GM12878 (cell line): ENCODE measurements around the gene CACNA2D1. TPM values are rescaled to one million over a fixed set of nuclear protein-coding genes. Genes with fewer than 3 reads are reported as not detected.
A peak's percentile ranks its signal among the peaks of the same experiment; 100 is the strongest.

Source experiments
- ATAC-seq: fragments of 200-7000 bp; cut with Tn5 transposase; 3 replicates; pipeline ENCODE4 v1.9.1; 2020; ENCODE audit warnings: mild to moderate bottlenecking, moderate library complexity
- BruUV-seq: library from RNA; stranded (reverse); fragments of 400-500 nt; replicated peaks from 2 replicates; lab custom pipeline; 2021; lab: Mats Ljungman, UMichigan
- CTCF ChIA-PET: fragments of 300-600 bp; sonication (Branson Sonifier 250); formaldehyde crosslinking; extraction: SDS; loops from one replicate; lab custom pipeline; 2021; ENCODE audit warnings: inconsistent platforms; lab: Yijun Ruan, JAX
- POLR2A ChIA-PET: fragments of 350-600 bp; formaldehyde crosslinking; extraction: SDS; loops from one replicate; lab custom pipeline; 2021; ENCODE audit warnings: inconsistent platforms; lab: Charles Lee
- RAD21 ChIA-PET: fragments of 300-600 bp; sonication (Branson Sonifier 250); formaldehyde crosslinking; loops from one replicate; lab custom pipeline; 2023; ENCODE audit warnings: antibody characterized with exemption; ENCODE audit not compliant: unreplicated experiment; lab: Charles Lee
- SMC1A ChIA-PET: fragments of 300-600 bp; sonication (Branson Sonifier 250); formaldehyde crosslinking; loops from one replicate; lab custom pipeline; 2023; ENCODE audit not compliant: unreplicated experiment, uncharacterized antibody; lab: Charles Lee
- DNase-seq: peaks from one replicate; pipeline ENCODE4 v3.0.0-alpha.2; 2011; ENCODE audit warnings: low read depth, low spot score
- FAIRE-seq: peaks from 3 replicates; lab custom pipeline; 2011; peaks lifted over from hg19 to GRCh38; lab: Jason Lieb, UNC
- H2AFZ ChIP-seq: 2 replicates; pipeline ENCODE4 v1.6.0; 2011; ENCODE audit warnings: low read depth, low read length, control low read depth; ENCODE audit not compliant: control insufficient read depth
- H3K27ac ChIP-seq: 2 replicates; pipeline ENCODE4 v1.5.1; 2011; ENCODE audit warnings: control low read depth; ENCODE audit not compliant: control insufficient read depth, insufficient read depth
- H3K27me3 ChIP-seq, 2 experiments: replicated peaks in 1 of 2; 2 replicates each; pipeline versions ENCODE4 v1.6.0 to v1.6.1; 2011; ENCODE audit warnings: low read length in 1 of 2; ENCODE audit not compliant: control insufficient read depth in 2 of 2, insufficient read depth in 2 of 2
- H3K36me3 ChIP-seq, 2 experiments: 2 replicates each; pipeline ENCODE4 v1.5.1; 2011; ENCODE audit warnings: low read length in 1 of 2; ENCODE audit not compliant: control insufficient read depth in 2 of 2, insufficient read depth in 2 of 2
- H3K4me1 ChIP-seq: 2 replicates; pipeline ENCODE4 v1.6.1; 2011; ENCODE audit warnings: mild to moderate bottlenecking, low read length, moderate library complexity, mixed read lengths; ENCODE audit not compliant: control insufficient read depth, insufficient read depth
- H3K4me2 ChIP-seq: 2 replicates; pipeline ENCODE4 v1.6.0; 2011; ENCODE audit warnings: control low read depth; ENCODE audit not compliant: control insufficient read depth, insufficient read depth
- H3K4me3 ChIP-seq: fragments of 200-600 bp; sonication (generic); 2 replicates; pipeline ENCODE4 v1.5.1; 2016
- H3K79me2 ChIP-seq: 2 replicates; pipeline ENCODE4 v1.6.0; 2011; ENCODE audit warnings: low read length; ENCODE audit not compliant: control insufficient read depth, insufficient read depth
- H3K9ac ChIP-seq: 2 replicates; pipeline ENCODE4 v1.8.0; 2011; ENCODE audit warnings: low read length, control low read depth, mixed read lengths; ENCODE audit not compliant: control insufficient read depth, insufficient read depth
- H3K9me3 ChIP-seq: replicated peaks from 3 replicates; pipeline ENCODE4 v1.5.1; 2011; ENCODE audit warnings: mild to moderate bottlenecking, low read length; ENCODE audit not compliant: control insufficient read depth, insufficient read depth
- H4K20me1 ChIP-seq: 2 replicates; pipeline ENCODE4 v1.6.0; 2011; ENCODE audit not compliant: control insufficient read depth, insufficient read depth
- BACH1 ChIP-seq: fragments of 450-650 bp; IDR thresholded peaks from 2 replicates; pipeline ENCODE4 v1.6.1; 2017; ENCODE audit warnings: mild to moderate bottlenecking, borderline replicate concordance
- E4F1 ChIP-seq: fragments of 450-650 bp; IDR thresholded peaks from 2 replicates; pipeline ENCODE4 v1.6.1; 2018; ENCODE audit warnings: borderline replicate concordance, mild to moderate bottlenecking; ENCODE audit not compliant: partially characterized antibody
- MTA2 ChIP-seq: fragments of 450-650 bp; IDR thresholded peaks from 2 replicates; pipeline ENCODE4 v1.6.1; 2016; ENCODE audit warnings: low read depth, mild to moderate bottlenecking, moderate library complexity
- NR2C2 ChIP-seq: IDR thresholded peaks from 2 replicates; pipeline ENCODE4 v1.6.1; 2011; ENCODE audit warnings: borderline replicate concordance, low read depth; ENCODE audit not compliant: control insufficient read depth, insufficient read length
- POLR2AphosphoS2 ChIP-seq: IDR thresholded peaks from 2 replicates; pipeline ENCODE4 v1.6.1; 2011; ENCODE audit warnings: low read depth, mild to moderate bottlenecking, low read length, improper control_type of control experiment, moderate library complexity
- RFX5 ChIP-seq: IDR thresholded peaks from 2 replicates; pipeline ENCODE4 v1.6.1; 2011; ENCODE audit warnings: low read depth, low read length, improper control_type of control experiment
- SMARCA5 ChIP-seq: fragments of 450-650 bp; IDR thresholded peaks from 2 replicates; pipeline ENCODE4 v1.6.1; 2017; ENCODE audit warnings: mild to moderate bottlenecking
- SMC3 ChIP-seq: IDR thresholded peaks from 2 replicates; pipeline ENCODE4 v1.6.1; 2011; ENCODE audit warnings: low read length, improper control_type of control experiment, borderline replicate concordance
- SREBF1 ChIP-seq: IDR thresholded peaks from 2 replicates; pipeline ENCODE4 v1.6.1; 2012; ENCODE audit warnings: mild to moderate bottlenecking, low read length
- WGBS: methylation state at CpG from one replicate; pipeline ENCODE4 v1.1.6; 2016; ENCODE audit warnings: low lambda C conversion rate; ENCODE audit not compliant: insufficient replicate concordance, insufficient coverage; ENCODE audit errors: missing lambda C conversion rate; 5-methylcytosine and 5-hydroxymethylcytosine counted together
- in situ Hi-C: fragments of 300-500 bp; cut with MboI; formaldehyde crosslinking; loops from 9 replicates; pipeline ENCODE4 v1.14.3; 2018; ENCODE audit warnings: mixed read lengths
- intact Hi-C: fragments of 100-400 bp; cut with micrococcal nuclease; formaldehyde crosslinking; loops from one replicate; pipeline ENCODE4 v1.14.2; 2022; ENCODE audit not compliant: unreplicated experiment
- polyA plus RNA-seq, 11 experiments: library from polyadenylated mRNA; depleted of rRNA in 4 of 11; unstranded in 6 of 11; stranded (reverse) in 5 of 11; fragments of >200 nt; fragmentation: Nextera tagmentation in 4 of 11; fragmentation: Illumina TruSeq in 1 of 11; extraction: Ambion mirVana in 4 of 11; extraction: Trizol in 1 of 11; gene quantifications; 1 replicate in 1 of 11; 2 replicates in 10 of 11; pipeline versions ENCODE4 v1.2.1 to v1.2.3, GENCODE V29; 2011 to 2016; ENCODE audit warnings: inconsistent platforms in 2 of 11, missing spikeins in 2 of 11, low read depth in 1 of 11
- total RNA-seq, 4 experiments: library from RNA; depleted of rRNA in 3 of 4; stranded (reverse); fragments of >200 nt in 3 of 4; fragmentation: Illumina TruSeq in 1 of 4; extraction: Trizol in 1 of 4; gene quantifications; 2 replicates each; pipeline versions ENCODE4 v1.2.1 to v1.2.3, GENCODE V29; 2013 to 2021
- TF ChIP-seq, protein P1 (sequence below): fragments of 450-650 bp; formaldehyde crosslinking; IDR thresholded peaks from 2 replicates; pipeline ENCODE4 v1.4.0; 2022; ENCODE audit warnings: mild to moderate bottlenecking, moderate library complexity

Gene CACNA2D1
- total and polyA plus RNA-seq, 10 of the 15 experiments (the other 5 are each of a cell fraction or from before 2014, with no cell fraction given), result 0.14 to 14.8 (median 0.97) TPM

DNA sequence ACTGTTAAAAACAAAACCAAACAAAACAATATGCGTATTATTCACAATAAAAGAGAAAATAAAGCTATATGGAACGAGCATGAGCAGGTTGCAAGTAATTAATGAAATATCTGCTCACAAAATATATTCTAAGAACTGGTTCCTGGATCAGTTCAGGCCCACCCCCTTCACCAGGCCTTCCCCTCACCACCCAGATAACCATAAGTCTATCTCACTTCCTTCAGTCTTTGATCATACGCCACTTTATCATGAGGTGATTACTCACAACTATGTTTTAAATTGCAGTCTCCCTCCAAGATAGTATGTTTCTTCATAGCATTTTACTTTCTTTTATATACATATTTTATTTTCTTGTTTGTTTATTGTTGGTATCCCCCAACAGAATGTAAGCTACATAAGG, 410.7 kb downstream of the CACNA2D1 start:
- H3K79me2 ChIP-seq, result no peaks in the 10 kb centered on the region
- WGBS, result 53% methylated on average over 3 of the region's 3 CpGs
- H3K27me3 ChIP-seq, result no peaks in the 10 kb centered on the region
- FAIRE-seq (no peak), DNase-seq (no peak), ATAC-seq (peak; percentile 57)
- BruUV-seq, result no TSS peak
- no peak overlapping the region for H3K4me3 ChIP-seq
- in situ Hi-C loops, result no loop called here
- no peak overlapping the region for H3K9ac ChIP-seq
- no peaks in the 10 kb centered on the region for H4K20me1 ChIP-seq
- ChIA-PET POLR2A (no interaction called here), SMC1A (interaction anchor here (0.7 to 1.5 kb wide), 8 partner anchors 8 to 584 kb away, joined by 3 to 7 read pairs (median 3); no protein-coding TSS in a partner anchor), CTCF (interaction anchor here (0.6 to 2.2 kb wide), 11 partner anchors 10 to 698 kb away, joined by 3 to 9 read pairs (median 4); no protein-coding TSS in a partner anchor), RAD21 (interaction anchor here (1.0 to 1.4 kb wide), 3 partner anchors 11 to 690 kb away, joined by 4 to 6 read pairs (median 5); no protein-coding TSS in a partner anchor)
- no peaks in the 10 kb centered on the region for H3K9me3 ChIP-seq
- H3K4me2 ChIP-seq, result no peak overlapping the region
- H3K4me1 ChIP-seq, result no peaks in the 10 kb centered on the region
- H2AFZ ChIP-seq, result no peak overlapping the region
- TF ChIP-seq SMARCA5 (no peak), SMC3 (no peak), SREBF1 (no peak), MTA2 (no peak), RFX5 (no peak), BACH1 (no peak), E4F1 (no peak), POLR2AphosphoS2 (no peak), NR2C2 (no peak)
- TF ChIP-seq, protein P1, sequence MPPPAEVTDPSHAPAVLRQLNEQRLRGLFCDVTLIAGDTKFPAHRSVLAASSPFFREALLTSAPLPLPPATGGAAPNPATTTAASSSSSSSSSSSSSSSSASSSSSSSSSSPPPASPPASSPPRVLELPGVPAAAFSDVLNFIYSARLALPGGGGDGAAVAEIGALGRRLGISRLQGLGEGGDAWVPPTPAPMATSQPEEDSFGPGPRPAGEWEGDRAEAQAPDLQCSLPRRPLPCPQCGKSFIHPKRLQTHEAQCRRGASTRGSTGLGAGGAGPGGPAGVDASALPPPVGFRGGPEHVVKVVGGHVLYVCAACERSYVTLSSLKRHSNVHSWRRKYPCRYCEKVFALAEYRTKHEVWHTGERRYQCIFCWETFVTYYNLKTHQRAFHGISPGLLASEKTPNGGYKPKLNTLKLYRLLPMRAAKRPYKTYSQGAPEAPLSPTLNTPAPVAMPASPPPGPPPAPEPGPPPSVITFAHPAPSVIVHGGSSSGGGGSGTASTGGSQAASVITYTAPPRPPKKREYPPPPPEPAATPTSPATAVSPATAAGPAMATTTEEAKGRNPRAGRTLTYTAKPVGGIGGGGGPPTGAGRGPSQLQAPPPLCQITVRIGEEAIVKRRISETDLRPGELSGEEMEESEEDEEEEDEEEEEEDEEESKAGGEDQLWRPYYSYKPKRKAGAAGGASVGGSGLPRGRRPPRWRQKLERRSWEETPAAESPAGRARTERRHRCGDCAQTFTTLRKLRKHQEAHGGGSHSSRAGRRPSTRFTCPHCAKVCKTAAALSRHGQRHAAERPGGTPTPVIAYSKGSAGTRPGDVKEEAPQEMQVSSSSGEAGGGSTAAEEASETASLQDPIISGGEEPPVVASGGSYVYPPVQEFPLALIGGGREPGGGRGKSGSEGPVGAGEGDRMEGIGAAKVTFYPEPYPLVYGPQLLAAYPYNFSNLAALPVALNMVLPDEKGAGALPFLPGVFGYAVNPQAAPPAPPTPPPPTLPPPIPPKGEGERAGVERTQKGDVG (CRISPR knock-in tag), result no peak
- no peak overlapping the region for H3K27ac ChIP-seq
- intact Hi-C loops, result no loop called here
- no peaks in the 10 kb centered on the region for H3K36me3 ChIP-seq
